ENCODE results near the gene VEZT.

DNA sequence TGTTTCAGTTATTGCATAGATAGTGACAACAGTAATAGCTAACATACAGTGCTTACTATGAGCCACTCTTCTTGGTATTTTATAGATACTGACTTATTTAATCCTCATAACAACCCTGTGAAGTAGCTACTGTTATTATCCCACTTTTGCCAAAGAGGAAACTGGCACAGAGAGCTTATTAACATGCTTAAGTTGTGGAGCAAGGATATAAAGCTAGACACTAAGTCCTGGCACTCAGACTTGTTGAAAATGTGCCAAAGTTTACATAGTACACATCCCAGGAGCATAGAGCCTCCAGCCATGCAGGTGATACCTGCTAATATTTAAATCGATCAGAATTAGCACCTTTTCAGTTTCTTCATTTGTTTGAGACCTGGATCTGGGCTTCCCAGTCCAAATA lies 41.8 kb downstream of the VEZT start:
- TF ChIP-seq, protein P1, sequence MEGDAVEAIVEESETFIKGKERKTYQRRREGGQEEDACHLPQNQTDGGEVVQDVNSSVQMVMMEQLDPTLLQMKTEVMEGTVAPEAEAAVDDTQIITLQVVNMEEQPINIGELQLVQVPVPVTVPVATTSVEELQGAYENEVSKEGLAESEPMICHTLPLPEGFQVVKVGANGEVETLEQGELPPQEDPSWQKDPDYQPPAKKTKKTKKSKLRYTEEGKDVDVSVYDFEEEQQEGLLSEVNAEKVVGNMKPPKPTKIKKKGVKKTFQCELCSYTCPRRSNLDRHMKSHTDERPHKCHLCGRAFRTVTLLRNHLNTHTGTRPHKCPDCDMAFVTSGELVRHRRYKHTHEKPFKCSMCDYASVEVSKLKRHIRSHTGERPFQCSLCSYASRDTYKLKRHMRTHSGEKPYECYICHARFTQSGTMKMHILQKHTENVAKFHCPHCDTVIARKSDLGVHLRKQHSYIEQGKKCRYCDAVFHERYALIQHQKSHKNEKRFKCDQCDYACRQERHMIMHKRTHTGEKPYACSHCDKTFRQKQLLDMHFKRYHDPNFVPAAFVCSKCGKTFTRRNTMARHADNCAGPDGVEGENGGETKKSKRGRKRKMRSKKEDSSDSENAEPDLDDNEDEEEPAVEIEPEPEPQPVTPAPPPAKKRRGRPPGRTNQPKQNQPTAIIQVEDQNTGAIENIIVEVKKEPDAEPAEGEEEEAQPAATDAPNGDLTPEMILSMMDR (IDR thresholded peaks at IDR 0.05; ENCODE audit: low read depth, low read length, missing input control) = no peak
- TF ChIP-seq MAX (IDR thresholded peaks at IDR 0.05) (no peak), TAF1 (conservative IDR thresholded peaks at IDR 0.05) (no peak), FOXA1 (IDR thresholded peaks at IDR 0.05) (no peak), SP1 (IDR thresholded peaks at IDR 0.05) (no peak), RAD21 (IDR thresholded peaks at IDR 0.05) (peak in 1 of 2 donors; percentile 3)
- TF ChIP-seq, protein P2, sequence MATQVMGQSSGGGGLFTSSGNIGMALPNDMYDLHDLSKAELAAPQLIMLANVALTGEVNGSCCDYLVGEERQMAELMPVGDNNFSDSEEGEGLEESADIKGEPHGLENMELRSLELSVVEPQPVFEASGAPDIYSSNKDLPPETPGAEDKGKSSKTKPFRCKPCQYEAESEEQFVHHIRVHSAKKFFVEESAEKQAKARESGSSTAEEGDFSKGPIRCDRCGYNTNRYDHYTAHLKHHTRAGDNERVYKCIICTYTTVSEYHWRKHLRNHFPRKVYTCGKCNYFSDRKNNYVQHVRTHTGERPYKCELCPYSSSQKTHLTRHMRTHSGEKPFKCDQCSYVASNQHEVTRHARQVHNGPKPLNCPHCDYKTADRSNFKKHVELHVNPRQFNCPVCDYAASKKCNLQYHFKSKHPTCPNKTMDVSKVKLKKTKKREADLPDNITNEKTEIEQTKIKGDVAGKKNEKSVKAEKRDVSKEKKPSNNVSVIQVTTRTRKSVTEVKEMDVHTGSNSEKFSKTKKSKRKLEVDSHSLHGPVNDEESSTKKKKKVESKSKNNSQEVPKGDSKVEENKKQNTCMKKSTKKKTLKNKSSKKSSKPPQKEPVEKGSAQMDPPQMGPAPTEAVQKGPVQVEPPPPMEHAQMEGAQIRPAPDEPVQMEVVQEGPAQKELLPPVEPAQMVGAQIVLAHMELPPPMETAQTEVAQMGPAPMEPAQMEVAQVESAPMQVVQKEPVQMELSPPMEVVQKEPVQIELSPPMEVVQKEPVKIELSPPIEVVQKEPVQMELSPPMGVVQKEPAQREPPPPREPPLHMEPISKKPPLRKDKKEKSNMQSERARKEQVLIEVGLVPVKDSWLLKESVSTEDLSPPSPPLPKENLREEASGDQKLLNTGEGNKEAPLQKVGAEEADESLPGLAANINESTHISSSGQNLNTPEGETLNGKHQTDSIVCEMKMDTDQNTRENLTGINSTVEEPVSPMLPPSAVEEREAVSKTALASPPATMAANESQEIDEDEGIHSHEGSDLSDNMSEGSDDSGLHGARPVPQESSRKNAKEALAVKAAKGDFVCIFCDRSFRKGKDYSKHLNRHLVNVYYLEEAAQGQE (IDR thresholded peaks at IDR 0.05) = no peak
- TF ChIP-seq, protein P3, sequence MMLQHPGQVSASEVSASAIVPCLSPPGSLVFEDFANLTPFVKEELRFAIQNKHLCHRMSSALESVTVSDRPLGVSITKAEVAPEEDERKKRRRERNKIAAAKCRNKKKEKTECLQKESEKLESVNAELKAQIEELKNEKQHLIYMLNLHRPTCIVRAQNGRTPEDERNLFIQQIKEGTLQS (IDR thresholded peaks at IDR 0.05) = no peak

Data from liver (tissue), 3 donors.